Spleen (tissue), 7 donors: Measurements from ENCODE around the gene FGGY.

Experiments used
- CTCF ChIP-seq, 11 experiments: fragments of 200-600 bp in 7 of 11; fragments of 450-650 bp in 4 of 11; sonication (generic) in 4 of 11; IDR thresholded peaks in 8 of 11; conservative IDR thresholded peaks in 3 of 11; 1 replicate in 7 of 11; 2 replicates in 4 of 11; pipeline versions ENCODE4 v1.4.0 to v1.8.0; 2016 to 2021; ENCODE audit warnings: antibody characterized with exemption in 11 of 11, inconsistent platforms in 4 of 11, mild to moderate bottlenecking in 1 of 11
- POLR2A ChIP-seq, 3 donors: fragments of 450-650 bp; IDR thresholded peaks; one replicate each; pipeline ENCODE4 v1.5.1; 2017; ENCODE audit warnings: antibody characterized with exemption in 3 of 3, mild to moderate bottlenecking in 1 of 3
- POLR2AphosphoS5 ChIP-seq, 3 donors: sonication (generic); formaldehyde crosslinking; IDR thresholded peaks; one replicate each; pipeline ENCODE4 v1.5.1; 2017; ENCODE audit warnings: antibody characterized with exemption in 3 of 3
- donor health status: DM: no; HTN: no; CAD: no; lungs with moderate emphysema.
- donor health status: DM: no; HTN: no; CAD: no.
- donor health status: DM: no; HTN: no; CAD: no.

GRCh38 chr1:59561796-59562195 lies 264.9 kb downstream of the FGGY start:
- TF ChIP-seq CTCF (IDR thresholded peaks at IDR 0.05 in 8 of 11, conservative IDR thresholded peaks at IDR 0.05 in 3 of 11) (no peak), POLR2AphosphoS5 (IDR thresholded peaks at IDR 0.05) (no peak), POLR2A (IDR thresholded peaks at IDR 0.05) (no peak)
